ENCODE data around the gene BOC. TPM values are rescaled to one million over a fixed set of nuclear protein-coding genes. Genes with fewer than 3 reads are reported as not detected.
A peak's percentile ranks its signal among the peaks of the same experiment; 100 is the strongest.

Gene BOC
- total RNA-seq, 1 donor from 2014 or later: 7.1 TPM

GRCh38 chr3:113274425-113275257, 63.3 kb downstream of the BOC start:
- no peak for DNase-seq (ENCODE audit: missing footprints)
- intact Hi-C loops (cut with DNase I): no loop called here
- ATAC-seq: no peak

GRCh38 chr3:113275258-113275556, 63.9 kb downstream of the BOC start:
- intact Hi-C loops (cut with DNase I): no loop called here
- DNase-seq (ENCODE audit: missing footprints): no peak
- ATAC-seq: no peak

- DNase-seq (ENCODE audit: missing footprints) (no peak), ATAC-seq (peak; percentile 20)
- intact Hi-C loops (cut with DNase I): no loop called here
Observed at GRCh38 chr3:113275583-113275928, 64.2 kb downstream of the BOC start.

- DNase-seq (ENCODE audit: missing footprints) (no peak), ATAC-seq (peak; percentile 79)
- intact Hi-C loops (cut with DNase I): no loop called here
Observed at GRCh38 chr3:113275929-113276750, 64.8 kb downstream of the BOC start.

GRCh38 chr3:113276751-113277080, 65.4 kb downstream of the BOC start:
- DNase-seq (ENCODE audit: missing footprints) (no peak), ATAC-seq (no peak)
- intact Hi-C loops (cut with DNase I): no loop called here

- intact Hi-C loops (cut with DNase I): no loop called here
- DNase-seq (ENCODE audit: missing footprints): no peak
Observed at GRCh38 chr3:113277414-113277813, 66.1 kb downstream of the BOC start.

GRCh38 chr3:113277941-113278598, 66.7 kb downstream of the BOC start:
- DNase-seq (ENCODE audit: missing footprints) (no peak), ATAC-seq (no peak)
- intact Hi-C loops (cut with DNase I): no loop called here

More at GRCh38 chr3:113277414-113277813, 66.1 kb downstream of the BOC start:
- no peak for ATAC-seq

- DNase-seq (ENCODE audit: missing footprints) (no peak), ATAC-seq (no peak)
- intact Hi-C loops (cut with DNase I): no loop called here
Observed at GRCh38 chr3:113278599-113278955, 67.2 kb downstream of the BOC start.

GRCh38 chr3:113279686-113280085, 68.3 kb downstream of the BOC start:
- intact Hi-C loops (cut with DNase I): no loop called here
- ATAC-seq (no peak), DNase-seq (ENCODE audit: missing footprints) (no peak)

- DNase-seq (ENCODE audit: missing footprints) (no peak), ATAC-seq (no peak)
- intact Hi-C loops (cut with DNase I): no loop called here
Observed at GRCh38 chr3:113283306-113283705, 71.9 kb downstream of the BOC start.

GRCh38 chr3:113284453-113285050, 73.2 kb downstream of the BOC start:
- intact Hi-C loops (cut with DNase I): loop anchor here (5.0 kb wide), 1 partner anchor 72 kb away; the partner anchor contains the start of gene BOC
- ATAC-seq (no peak), DNase-seq (ENCODE audit: missing footprints) (no peak)

GRCh38 chr3:113285226-113285625, 73.9 kb downstream of the BOC start:
- ATAC-seq (no peak), DNase-seq (ENCODE audit: missing footprints) (no peak)
- intact Hi-C loops (cut with DNase I): loop anchor here (5.0 kb wide), 1 partner anchor 73 kb away; the partner anchor contains the start of gene BOC

GRCh38 chr3:113285741-113286140, 74.4 kb downstream of the BOC start:
- intact Hi-C loops (cut with DNase I): loop anchor here (2.0 to 5.0 kb wide), 2 partner anchors 73 to 149 kb away; partner anchors contain the start of gene BOC
- DNase-seq (ENCODE audit: missing footprints): no peak
- no peak for ATAC-seq

GRCh38 chr3:113286524-113286923, 75.2 kb downstream of the BOC start:
- ATAC-seq: no peak
- intact Hi-C loops (cut with DNase I): loop anchor here (2.0 to 5.0 kb wide), 2 partner anchors 74 to 150 kb away; partner anchors contain the start of gene BOC
- no peak for DNase-seq (ENCODE audit: missing footprints)

- DNase-seq (ENCODE audit: missing footprints) (no peak), ATAC-seq (no peak)
- intact Hi-C loops (cut with DNase I): loop anchor here (2.0 to 5.0 kb wide), 2 partner anchors 75 to 150 kb away; partner anchors contain the start of gene BOC
Observed at GRCh38 chr3:113287111-113287802, 75.9 kb downstream of the BOC start.

- DNase-seq (ENCODE audit: missing footprints) (no peak), ATAC-seq (peak; percentile 45)
- intact Hi-C loops (cut with DNase I): loop anchor here (1.0 to 5.0 kb wide), 3 partner anchors 76 to 237 kb away; partner anchors contain the start of gene BOC
Observed at GRCh38 chr3:113287803-113288648, 76.7 kb downstream of the BOC start.

- intact Hi-C loops (cut with DNase I): loop anchor here (1.0 to 5.0 kb wide), 2 partner anchors 77 to 238 kb away; partner anchors contain the start of gene BOC
- no peak for DNase-seq (ENCODE audit: missing footprints)
- ATAC-seq: no peak
Observed at GRCh38 chr3:113288881-113289280, 77.5 kb downstream of the BOC start.

- DNase-seq (ENCODE audit: missing footprints) (no peak), ATAC-seq (no peak)
- intact Hi-C loops (cut with DNase I): no loop called here
Observed at GRCh38 chr3:113291572-113291971, 80.2 kb downstream of the BOC start.

Data from Right ventricle myocardium inferior (tissue), 1 donor.